ENCODE data around the gene PROP1.
A peak's percentile ranks its signal among the peaks of the same experiment; 100 is the strongest.

Gene PROP1

DNA sequence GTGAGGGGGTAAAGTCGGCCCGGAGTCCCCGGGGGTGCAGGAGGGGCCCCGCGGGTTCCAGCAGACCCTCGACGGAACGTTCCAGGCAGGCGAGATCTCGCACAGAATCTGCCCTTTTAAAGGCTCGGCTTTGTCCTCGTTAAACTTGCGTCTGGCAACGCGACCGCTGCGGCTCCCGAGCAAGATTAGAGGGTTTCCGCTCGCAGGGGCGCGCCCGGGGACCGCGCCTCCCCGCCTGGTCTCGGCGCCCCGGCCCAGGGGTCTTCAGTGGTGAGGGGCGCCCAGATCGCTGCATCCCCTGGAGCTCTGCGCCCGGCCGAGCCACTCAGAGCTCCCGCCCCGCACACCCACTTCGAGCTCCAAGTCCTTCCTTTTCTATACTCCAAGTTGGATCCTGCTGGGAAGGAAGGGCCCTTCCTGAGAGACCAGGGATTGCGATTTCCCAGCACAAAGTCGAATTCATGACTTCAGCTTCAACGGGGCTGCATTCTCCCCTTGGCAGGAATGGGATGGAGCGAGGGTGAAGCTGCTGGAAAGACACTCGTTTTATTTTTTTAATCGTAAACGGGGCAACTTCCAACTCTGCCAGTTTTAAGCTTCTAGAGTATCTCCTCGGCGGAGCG is 11.3 kb downstream of the PROP1 start:
- H3K14ac ChIP-seq (ENCODE audit: low read length), result no peak overlapping the region
- peaks cover 8% of the 10 kb centered on the region for H3K9me3 ChIP-seq (ENCODE audit: insufficient read depth, low read depth, low read length)
- H3K36me3 ChIP-seq (ENCODE audit: control insufficient read depth in 1 of 2, insufficient read depth in 2 of 2, low read length in 2 of 2), result no peaks in the 10 kb centered on the region
- H3K4me1 ChIP-seq (ENCODE audit: control insufficient read depth in 1 of 2, insufficient read depth in 2 of 2, low read length in 2 of 2), result no peaks in the 10 kb centered on the region
- no peak overlapping the region for H2AK5ac ChIP-seq (ENCODE audit: low read length)
- no peak overlapping the region for H3K18ac ChIP-seq (ENCODE audit: low read length)
- no peak for DNase-seq
- H3K23ac ChIP-seq (ENCODE audit: low read length), result no peak overlapping the region
- H2BK120ac ChIP-seq (ENCODE audit: insufficient read depth, low read length, poor library complexity), result no peak overlapping the region
- H3K79me2 ChIP-seq (ENCODE audit: control insufficient read depth, insufficient read depth, low read length, poor library complexity), result no peaks in the 10 kb centered on the region
- no peak overlapping the region for H4K91ac ChIP-seq (ENCODE audit: low read depth, low read length)
- H2BK12ac ChIP-seq (ENCODE audit: low read length), result no peak overlapping the region
- H3K4me2 ChIP-seq (ENCODE audit: low read length), result no peak overlapping the region
- no peak overlapping the region for H3K4ac ChIP-seq (ENCODE audit: low read depth, low read length)
- no peaks in the 10 kb centered on the region for H3K27me3 ChIP-seq (ENCODE audit: insufficient read depth, low read length)
- H3K9ac ChIP-seq (ENCODE audit: low read length), result no peak overlapping the region
- no CpG with 5 or more reads among the region's 47 CpGs for WGBS (ENCODE audit: extremely low coverage, insufficient coverage, insufficient read length)
- H4K12ac ChIP-seq (ENCODE audit: low read depth, low read length), result no peak overlapping the region
- H3K79me1 ChIP-seq (ENCODE audit: low read length), result no peaks in the 10 kb centered on the region
- no peak overlapping the region for H2AFZ ChIP-seq (ENCODE audit: insufficient read depth, low read length, poor library complexity)
- no peak overlapping the region for H4K8ac ChIP-seq (ENCODE audit: low read depth, low read length)
- no peak overlapping the region for H3K4me3 ChIP-seq (ENCODE audit: low read depth, low read length)
- no peak overlapping the region for H2BK5ac ChIP-seq (ENCODE audit: low read depth, low read length, poor library complexity)
- H3K27ac ChIP-seq (ENCODE audit: low read depth, low read length), result no peak overlapping the region

DNA sequence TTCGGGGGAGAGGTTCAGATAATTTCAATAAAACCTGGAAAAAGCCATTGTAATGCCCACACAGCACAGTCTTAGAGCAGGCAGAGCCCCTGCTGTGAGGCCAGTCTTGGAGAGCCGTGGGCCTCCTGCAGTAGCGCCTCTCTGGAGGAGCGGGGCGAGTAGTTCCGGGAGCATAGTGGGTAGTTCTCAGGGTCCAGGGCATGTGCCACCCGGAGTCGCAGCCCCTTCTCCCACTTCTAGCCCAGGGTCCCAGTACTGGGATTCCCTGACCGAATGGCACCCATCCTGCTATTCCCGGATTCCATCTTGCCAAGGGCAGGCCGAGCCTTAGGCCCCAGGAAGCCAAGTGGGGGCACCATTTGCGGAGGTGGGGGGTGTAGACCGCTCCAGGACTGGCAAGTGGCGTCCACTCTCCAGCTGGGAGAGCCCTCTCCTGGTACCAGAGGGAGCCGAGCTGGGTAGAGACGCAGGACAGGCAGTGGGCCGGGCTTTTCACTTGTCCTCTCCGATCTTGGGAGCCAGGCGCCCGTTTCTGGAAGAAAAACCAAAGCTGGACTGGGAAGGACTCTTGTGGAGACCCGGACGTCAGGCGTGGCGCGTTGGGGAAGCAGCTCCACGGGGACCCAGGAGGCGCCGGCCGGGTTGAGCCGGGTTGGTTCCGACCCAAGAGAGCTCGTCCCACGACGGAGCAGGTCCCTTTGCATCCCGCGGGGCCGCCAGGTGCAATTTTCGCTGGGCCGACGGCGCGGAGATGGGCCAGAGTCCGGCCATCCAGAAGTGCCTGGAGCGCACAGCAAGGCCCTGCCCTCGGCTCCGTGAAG is 12.1 kb downstream of the PROP1 start:
- Histone ChIP-seq H3K4me2 (ENCODE audit: low read length) (no peak overlapping the region), H3K79me1 (ENCODE audit: low read length) (no peaks in the 10 kb centered on the region), H3K27me3 (ENCODE audit: insufficient read depth, low read length) (no peaks in the 10 kb centered on the region), H3K14ac (ENCODE audit: low read length) (no peak overlapping the region), H2BK12ac (ENCODE audit: low read length) (no peak overlapping the region), H4K8ac (ENCODE audit: low read depth, low read length) (no peak overlapping the region), H3K4me3 (ENCODE audit: low read depth, low read length) (no peak overlapping the region), H3K18ac (ENCODE audit: low read length) (no peak overlapping the region), H2BK120ac (ENCODE audit: insufficient read depth, low read length, poor library complexity) (no peak overlapping the region), H3K9me3 (ENCODE audit: insufficient read depth, low read depth, low read length) (peaks cover 8% of the 10 kb centered on the region), H4K91ac (ENCODE audit: low read depth, low read length) (no peak overlapping the region), H2AFZ (ENCODE audit: insufficient read depth, low read length, poor library complexity) (no peak overlapping the region), H3K79me2 (ENCODE audit: control insufficient read depth, insufficient read depth, low read length, poor library complexity) (no peaks in the 10 kb centered on the region), H2AK5ac (ENCODE audit: low read length) (no peak overlapping the region), H3K4ac (ENCODE audit: low read depth, low read length) (no peak overlapping the region), H3K36me3 (ENCODE audit: control insufficient read depth in 1 of 2, insufficient read depth in 2 of 2, low read length in 2 of 2) (no peaks in the 10 kb centered on the region), H4K12ac (ENCODE audit: low read depth, low read length) (no peak overlapping the region), H3K4me1 (ENCODE audit: control insufficient read depth in 1 of 2, insufficient read depth in 2 of 2, low read length in 2 of 2) (no peaks in the 10 kb centered on the region), H2BK5ac (ENCODE audit: low read depth, low read length, poor library complexity) (no peak overlapping the region), H3K9ac (ENCODE audit: low read length) (no peak overlapping the region), H3K23ac (ENCODE audit: low read length) (no peak overlapping the region), H3K27ac (ENCODE audit: low read depth, low read length) (no peak overlapping the region)
- WGBS (ENCODE audit: extremely low coverage, insufficient coverage, insufficient read length), result no CpG with 5 or more reads among the region's 46 CpGs
- DNase-seq, result no peak

DNA sequence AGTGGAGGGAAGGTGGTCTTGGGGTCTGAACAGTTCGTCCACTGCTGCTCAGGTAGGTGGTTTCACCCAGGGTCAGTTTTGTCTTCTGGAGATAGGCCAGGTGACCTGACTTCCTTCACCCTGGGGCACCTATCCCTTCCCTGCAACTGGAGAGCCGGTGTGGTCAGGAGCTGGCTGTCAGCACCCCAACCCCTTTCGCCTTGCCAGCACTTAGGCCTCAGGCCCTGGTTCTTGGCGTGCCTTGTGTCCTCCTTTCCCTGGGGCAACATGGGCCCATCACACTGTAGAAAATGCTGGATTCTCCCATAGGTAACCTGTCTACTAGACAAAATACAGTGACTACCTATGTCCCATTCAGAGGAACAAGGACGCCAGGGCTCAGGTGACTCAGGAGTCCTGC is 13.1 kb downstream of the PROP1 start:
- H4K12ac ChIP-seq (ENCODE audit: low read depth, low read length), result no peak overlapping the region
- H2BK5ac ChIP-seq (ENCODE audit: low read depth, low read length, poor library complexity), result no peak overlapping the region
- no peak for DNase-seq
- no peak overlapping the region for H2AK5ac ChIP-seq (ENCODE audit: low read length)
- WGBS (ENCODE audit: extremely low coverage, insufficient coverage, insufficient read length), result no CpG with 5 or more reads among the region's 5 CpGs
- H2AFZ ChIP-seq (ENCODE audit: insufficient read depth, low read length, poor library complexity), result no peak overlapping the region
- H3K4me3 ChIP-seq (ENCODE audit: low read depth, low read length), result no peak overlapping the region
- no peak overlapping the region for H3K4ac ChIP-seq (ENCODE audit: low read depth, low read length)
- H3K14ac ChIP-seq (ENCODE audit: low read length), result no peak overlapping the region
- no peaks in the 10 kb centered on the region for H3K4me1 ChIP-seq (ENCODE audit: control insufficient read depth in 1 of 2, insufficient read depth in 2 of 2, low read length in 2 of 2)
- H2BK120ac ChIP-seq (ENCODE audit: insufficient read depth, low read length, poor library complexity), result no peak overlapping the region
- H3K9me3 ChIP-seq (ENCODE audit: insufficient read depth, low read depth, low read length), result peaks cover 8% of the 10 kb centered on the region
- no peaks in the 10 kb centered on the region for H3K27me3 ChIP-seq (ENCODE audit: insufficient read depth, low read length)
- no peak overlapping the region for H3K4me2 ChIP-seq (ENCODE audit: low read length)
- no peak overlapping the region for H2BK12ac ChIP-seq (ENCODE audit: low read length)
- no peak overlapping the region for H3K23ac ChIP-seq (ENCODE audit: low read length)
- H3K79me1 ChIP-seq (ENCODE audit: low read length), result no peaks in the 10 kb centered on the region
- no peak overlapping the region for H3K27ac ChIP-seq (ENCODE audit: low read depth, low read length)
- H3K36me3 ChIP-seq (ENCODE audit: control insufficient read depth in 1 of 2, insufficient read depth in 2 of 2, low read length in 2 of 2), result no peaks in the 10 kb centered on the region
- H3K18ac ChIP-seq (ENCODE audit: low read length), result no peak overlapping the region
- no peaks in the 10 kb centered on the region for H3K79me2 ChIP-seq (ENCODE audit: control insufficient read depth, insufficient read depth, low read length, poor library complexity)
- peak overlapping the region; percentile 42 for H3K9ac ChIP-seq (ENCODE audit: low read length)
- no peak overlapping the region for H4K91ac ChIP-seq (ENCODE audit: low read depth, low read length)
- H4K8ac ChIP-seq (ENCODE audit: low read depth, low read length), result no peak overlapping the region

DNA sequence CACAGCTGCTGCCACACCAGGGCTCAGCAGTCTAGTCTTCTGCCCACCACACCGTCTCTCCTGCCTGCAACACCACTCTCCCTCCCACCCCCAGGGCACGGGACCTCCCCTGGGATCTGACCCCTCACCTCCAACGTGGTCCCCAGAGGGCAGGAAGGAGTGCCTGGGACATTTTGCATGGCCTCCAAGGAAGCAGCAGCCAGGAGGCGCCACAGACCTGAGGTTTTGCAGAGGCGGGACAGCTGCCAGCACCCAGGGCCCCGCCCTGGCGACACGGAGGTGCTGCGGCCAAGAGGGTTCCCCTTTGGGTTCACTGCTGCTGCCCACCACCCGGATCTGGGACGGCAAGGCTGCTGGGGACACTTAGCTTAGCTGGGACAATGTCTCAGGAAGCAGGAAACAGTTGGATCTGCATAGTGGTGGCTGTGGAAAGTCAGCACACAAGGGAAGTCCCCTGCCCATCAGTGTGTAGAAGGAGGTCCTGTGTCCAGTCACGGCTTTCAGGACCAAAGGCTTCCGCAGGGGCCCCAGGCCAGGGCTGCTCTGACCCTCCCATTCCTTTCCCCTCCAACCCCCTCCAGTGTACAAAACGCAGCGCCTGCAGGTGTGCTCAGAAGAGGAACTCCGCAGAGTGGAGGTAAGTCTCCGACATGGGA is 13.8 kb downstream of the PROP1 start:
- H3K4me1 ChIP-seq (ENCODE audit: control insufficient read depth in 1 of 2, insufficient read depth in 2 of 2, low read length in 2 of 2), result no peaks in the 10 kb centered on the region
- H2BK5ac ChIP-seq (ENCODE audit: low read depth, low read length, poor library complexity), result no peak overlapping the region
- no peak overlapping the region for H4K12ac ChIP-seq (ENCODE audit: low read depth, low read length)
- no peaks in the 10 kb centered on the region for H3K27me3 ChIP-seq (ENCODE audit: insufficient read depth, low read length)
- H3K27ac ChIP-seq (ENCODE audit: low read depth, low read length), result no peak overlapping the region
- H2AFZ ChIP-seq (ENCODE audit: insufficient read depth, low read length, poor library complexity), result no peak overlapping the region
- no peak overlapping the region for H3K18ac ChIP-seq (ENCODE audit: low read length)
- no peak overlapping the region for H3K23ac ChIP-seq (ENCODE audit: low read length)
- peak in 1 of 2 donors; percentile 35 for DNase-seq
- H3K9ac ChIP-seq (ENCODE audit: low read length), result no peak overlapping the region
- no peak overlapping the region for H2BK12ac ChIP-seq (ENCODE audit: low read length)
- no peak overlapping the region for H2BK120ac ChIP-seq (ENCODE audit: insufficient read depth, low read length, poor library complexity)
- H3K4me3 ChIP-seq (ENCODE audit: low read depth, low read length), result no peak overlapping the region
- H3K36me3 ChIP-seq (ENCODE audit: control insufficient read depth in 1 of 2, insufficient read depth in 2 of 2, low read length in 2 of 2), result no peaks in the 10 kb centered on the region
- no peak overlapping the region for H3K14ac ChIP-seq (ENCODE audit: low read length)
- H3K4ac ChIP-seq (ENCODE audit: low read depth, low read length), result no peak overlapping the region
- H4K8ac ChIP-seq (ENCODE audit: low read depth, low read length), result no peak overlapping the region
- H2AK5ac ChIP-seq (ENCODE audit: low read length), result no peak overlapping the region
- no peaks in the 10 kb centered on the region for H3K79me1 ChIP-seq (ENCODE audit: low read length)
- H3K9me3 ChIP-seq (ENCODE audit: insufficient read depth, low read depth, low read length), result peaks cover 8% of the 10 kb centered on the region
- H3K79me2 ChIP-seq (ENCODE audit: control insufficient read depth, insufficient read depth, low read length, poor library complexity), result no peaks in the 10 kb centered on the region
- WGBS (ENCODE audit: extremely low coverage, insufficient coverage, insufficient read length), result no CpG with 5 or more reads among the region's 17 CpGs
- no peak overlapping the region for H3K4me2 ChIP-seq (ENCODE audit: low read length)
- no peak overlapping the region for H4K91ac ChIP-seq (ENCODE audit: low read depth, low read length)

Data from trophoblast cell (in vitro differentiated cells and primary cell).